GM12892 (cell line): ENCODE measurements around the gene CDH11.

Experiments
- DNase-seq: peaks from one replicate; pipeline ENCODE4 v3.0.0; 2011; ENCODE audit not compliant: insufficient read length
- FAIRE-seq: peaks from 2 replicates; lab custom pipeline; 2011; peaks lifted over from hg19 to GRCh38; lab: Jason Lieb, UNC
- POLR2A ChIP-seq: IDR thresholded peaks from 2 replicates; pipeline ENCODE4 v1.6.1; 2011; ENCODE audit warnings: low read depth, low read length, control low read depth
- POLR2AphosphoS5 ChIP-seq: IDR thresholded peaks from 2 replicates; pipeline ENCODE4 v1.6.1; 2011; ENCODE audit warnings: low read depth, low read length, control low read depth
- TAF1 ChIP-seq: IDR thresholded peaks from 2 replicates; pipeline ENCODE4 v1.6.1; 2011; ENCODE audit warnings: low read depth, mild to moderate bottlenecking, control low read depth, low read length, borderline replicate concordance

Gene CDH11

GRCh38 chr16:65095090-65095728, 26.7 kb downstream of the CDH11 start:
- TF ChIP-seq TAF1 (no peak), POLR2A (no peak), POLR2AphosphoS5 (no peak)
- DNase-seq (no peak), FAIRE-seq (no peak)

- DNase-seq = no peak
- no peak for TF ChIP-seq POLR2A
- no peak for TF ChIP-seq POLR2AphosphoS5
- no peak for TF ChIP-seq TAF1
- FAIRE-seq = no peak
These were observed 27.9 kb downstream of the CDH11 start for GRCh38 chr16:65094009-65094408.

GRCh38 chr16:65083164-65083857, 38.6 kb downstream of the CDH11 start:
- TF ChIP-seq POLR2AphosphoS5 (no peak), TAF1 (no peak), POLR2A (no peak)

GRCh38 chr16:65079549-65079948, 42.3 kb downstream of the CDH11 start:
- TF ChIP-seq TAF1 (no peak), POLR2AphosphoS5 (no peak), POLR2A (no peak)
- FAIRE-seq (no peak), DNase-seq (no peak)

More at GRCh38 chr16:65083164-65083857, 38.6 kb downstream of the CDH11 start:
- DNase-seq (no peak), FAIRE-seq (no peak)

GRCh38 chr16:65077181-65077580, 44.7 kb downstream of the CDH11 start:
- DNase-seq (no peak), FAIRE-seq (no peak)
- no peak for TF ChIP-seq TAF1
- TF ChIP-seq POLR2AphosphoS5 = no peak
- no peak for TF ChIP-seq POLR2A

- DNase-seq (no peak), FAIRE-seq (no peak)
- TF ChIP-seq TAF1 (no peak), POLR2AphosphoS5 (no peak), POLR2A (no peak)
These were observed 46.0 kb downstream of the CDH11 start for GRCh38 chr16:65075877-65076276.

GRCh38 chr16:65071433-65072311, 50.2 kb downstream of the CDH11 start:
- FAIRE-seq (no peak), DNase-seq (no peak)
- TF ChIP-seq TAF1 (no peak), POLR2A (no peak), POLR2AphosphoS5 (no peak)

GRCh38 chr16:65070831-65071432, 50.9 kb downstream of the CDH11 start:
- TF ChIP-seq POLR2A = no peak
- no peak for TF ChIP-seq POLR2AphosphoS5
- TF ChIP-seq TAF1 = no peak
- DNase-seq (no peak), FAIRE-seq (no peak)

GRCh38 chr16:65069766-65070165, 52.1 kb downstream of the CDH11 start:
- TF ChIP-seq POLR2AphosphoS5 = no peak
- no peak for TF ChIP-seq POLR2A
- TF ChIP-seq TAF1 = no peak
- DNase-seq (no peak), FAIRE-seq (no peak)

GRCh38 chr16:65069065-65069464, 52.8 kb downstream of the CDH11 start:
- no peak for DNase-seq
- FAIRE-seq = no peak
- TF ChIP-seq POLR2AphosphoS5 = no peak
- no peak for TF ChIP-seq TAF1
- no peak for TF ChIP-seq POLR2A

- TF ChIP-seq TAF1 (no peak), POLR2A (no peak), POLR2AphosphoS5 (no peak)
- FAIRE-seq (no peak), DNase-seq (no peak)
These were observed 53.6 kb downstream of the CDH11 start for GRCh38 chr16:65068151-65068740.
